HG02938 (cell line): ENCODE measurements around the gene TRIM66.

Experiments used
- ATAC-seq: cut with Tn5 transposase; IDR thresholded peaks from one replicate; pipeline ENCODE4 v1.9.1; 2021; ENCODE audit warnings: mild to moderate bottlenecking, moderate library complexity; ENCODE audit not compliant: unreplicated experiment

Gene TRIM66

DNA sequence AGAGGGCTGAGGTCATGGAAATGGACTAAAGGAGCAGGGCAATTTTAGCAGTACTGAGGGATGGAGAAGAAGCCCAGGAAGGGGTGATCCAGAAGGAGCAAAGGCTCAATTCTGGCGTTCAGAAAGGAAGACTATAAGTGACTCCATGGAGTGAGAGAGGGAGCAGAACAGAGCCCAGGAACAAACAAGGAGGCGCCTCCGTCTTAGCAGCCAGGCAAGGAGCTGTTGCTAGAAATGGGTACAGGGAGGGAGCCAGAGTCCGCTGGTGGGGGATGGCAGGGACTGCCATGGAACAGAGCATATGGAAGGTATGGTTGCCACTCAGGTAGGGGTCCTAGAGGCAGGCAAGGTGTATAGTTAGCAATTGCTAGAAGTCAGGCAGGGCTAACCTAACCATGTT, 68.0 kb downstream of the TRIM66 start:
- no peak for ATAC-seq

DNA sequence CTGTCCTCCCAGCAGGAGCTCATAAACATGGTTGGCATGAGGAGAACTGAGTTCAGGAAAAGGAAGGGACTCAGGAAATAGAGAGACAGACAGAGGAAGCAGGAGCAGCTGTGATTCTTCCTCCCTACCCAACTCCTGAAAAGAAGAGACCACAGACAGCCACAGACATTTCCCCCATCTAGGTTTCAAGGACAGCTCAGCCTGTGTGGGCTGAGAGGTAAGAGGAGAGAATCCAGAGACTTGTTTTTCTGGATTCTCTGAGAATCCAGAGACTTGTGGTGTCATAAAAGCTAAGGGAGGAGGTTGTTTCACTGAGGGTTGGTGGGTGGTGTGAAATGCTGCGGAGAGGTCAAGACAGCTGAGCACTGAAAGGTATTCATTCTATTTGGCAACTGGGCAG, 69.4 kb downstream of the TRIM66 start:
- no peak for ATAC-seq

DNA sequence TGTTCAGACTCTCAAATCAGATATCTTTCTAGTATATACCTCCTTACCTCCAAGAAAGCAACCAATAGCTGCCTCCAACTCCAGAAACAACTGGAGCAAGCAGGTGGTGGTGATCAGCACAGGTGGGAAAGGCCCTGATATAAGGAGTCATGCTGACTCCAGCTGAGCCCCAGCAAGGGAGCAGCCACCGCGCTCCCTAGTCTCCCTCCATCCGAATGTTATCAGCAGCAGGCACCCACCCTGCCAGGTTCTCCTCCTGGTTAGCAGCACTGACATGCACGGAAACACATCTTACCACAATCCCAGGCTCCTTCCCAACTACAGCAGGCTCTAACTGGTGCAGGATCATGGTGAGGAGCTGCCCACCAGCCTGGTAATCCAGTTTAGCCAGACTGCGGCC, 69.9 kb downstream of the TRIM66 start:
- no peak for ATAC-seq

DNA sequence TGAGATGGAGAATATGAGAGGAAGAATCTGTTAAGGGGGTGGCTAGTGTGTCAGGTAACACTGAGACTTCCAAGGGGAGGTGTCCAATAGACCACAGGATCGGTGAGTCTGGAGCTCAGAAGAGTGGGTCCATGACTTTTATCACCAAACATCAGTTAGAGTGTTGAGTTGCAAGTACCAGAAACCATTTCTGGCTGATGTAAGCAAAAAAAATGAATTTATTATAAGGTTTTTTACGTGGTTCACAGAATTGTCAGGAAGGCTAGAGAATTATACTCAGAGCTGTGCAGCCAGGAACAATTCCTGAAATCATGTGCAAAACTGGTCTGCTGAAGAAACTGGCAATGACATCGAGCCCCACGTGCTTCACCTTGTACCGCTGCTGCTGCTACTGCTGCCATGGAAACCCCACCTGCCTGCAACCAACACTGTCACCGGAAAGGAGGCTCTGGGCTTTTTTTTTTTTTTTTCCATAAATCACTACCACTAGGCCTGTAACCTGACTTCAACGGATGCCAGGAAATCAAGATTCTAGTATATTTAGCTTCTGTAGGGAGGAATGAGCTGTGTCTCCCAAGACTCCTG, 71.8 kb downstream of the TRIM66 start:
- no peak for ATAC-seq

DNA sequence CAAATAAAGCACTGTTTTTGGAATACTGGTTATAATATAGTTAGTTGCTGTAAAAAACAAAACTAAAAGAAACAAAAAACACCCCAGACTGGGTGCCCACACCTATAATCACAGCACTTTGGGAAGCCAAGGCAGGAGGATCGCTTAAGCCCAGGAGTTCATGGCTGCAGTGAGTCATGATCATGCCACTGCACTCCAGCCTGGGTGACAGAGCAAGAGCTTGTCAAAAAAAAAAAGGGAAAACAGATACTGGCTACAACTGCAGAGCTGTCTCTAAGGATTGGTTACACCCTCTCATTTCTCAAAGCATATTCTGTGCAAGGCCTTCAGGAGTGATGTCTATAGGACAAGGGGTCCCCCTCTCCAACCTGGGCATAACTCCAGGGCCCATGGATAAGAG, 73.8 kb downstream of the TRIM66 start:
- no peak for ATAC-seq

DNA sequence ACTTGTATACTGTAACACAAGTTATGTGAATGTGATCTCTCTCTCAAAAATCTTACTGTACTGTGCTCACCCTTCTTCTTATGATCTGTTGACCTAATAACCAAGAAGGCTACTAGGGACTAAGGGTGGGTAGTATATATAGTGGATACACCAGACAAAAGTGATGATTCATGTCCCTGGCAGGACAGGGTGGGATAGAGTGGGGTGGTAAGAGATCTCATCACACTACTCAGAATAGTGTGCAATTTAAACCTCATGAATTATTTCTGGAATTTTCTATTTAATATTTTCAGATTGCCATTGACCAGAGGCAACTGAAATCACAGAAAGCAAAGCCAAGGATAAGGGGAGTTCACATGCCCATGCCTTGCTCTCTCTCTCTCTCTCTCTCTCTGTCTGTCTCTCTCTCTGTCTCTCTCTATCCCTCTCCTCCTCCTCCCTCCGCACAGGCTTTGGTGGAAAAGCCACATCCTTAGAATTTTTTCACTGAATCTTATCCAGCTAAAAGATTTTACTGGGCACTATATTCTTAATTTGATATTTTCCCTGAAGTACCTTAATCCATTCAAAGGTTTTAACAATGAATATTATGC, 76.4 kb downstream of the TRIM66 start:
- no peak for ATAC-seq

DNA sequence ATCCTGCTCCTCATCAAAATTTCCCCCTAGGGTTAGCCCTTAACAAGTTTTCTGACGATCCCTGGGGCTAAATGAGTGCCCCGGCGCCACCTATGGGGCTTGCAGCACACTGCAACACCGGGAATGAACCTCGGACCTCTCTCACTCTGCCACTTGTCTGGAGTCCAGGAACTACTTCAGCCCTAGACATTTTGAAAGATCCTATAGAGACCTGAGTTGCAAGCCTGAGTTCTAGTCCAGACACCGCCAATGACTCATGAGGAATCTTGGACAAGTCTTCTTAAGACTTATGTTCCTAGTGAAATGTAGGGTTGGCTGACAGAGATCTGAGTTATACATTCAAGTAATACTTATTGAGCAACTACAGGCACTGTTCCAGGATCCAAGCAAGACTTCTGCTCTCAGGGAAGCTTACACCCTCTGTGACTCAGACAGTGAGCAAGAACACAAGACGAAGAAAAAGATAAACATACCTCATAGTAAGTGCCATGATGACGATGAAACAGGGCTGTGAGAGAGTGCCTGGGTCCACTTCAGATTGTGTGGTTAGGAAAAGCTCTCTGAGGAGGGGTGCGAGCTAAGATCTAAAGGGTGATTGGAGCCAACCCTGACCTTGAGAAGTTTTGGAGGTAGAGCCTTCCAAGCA, 78.3 kb downstream of the TRIM66 start:
- peak; percentile 76 for ATAC-seq

DNA sequence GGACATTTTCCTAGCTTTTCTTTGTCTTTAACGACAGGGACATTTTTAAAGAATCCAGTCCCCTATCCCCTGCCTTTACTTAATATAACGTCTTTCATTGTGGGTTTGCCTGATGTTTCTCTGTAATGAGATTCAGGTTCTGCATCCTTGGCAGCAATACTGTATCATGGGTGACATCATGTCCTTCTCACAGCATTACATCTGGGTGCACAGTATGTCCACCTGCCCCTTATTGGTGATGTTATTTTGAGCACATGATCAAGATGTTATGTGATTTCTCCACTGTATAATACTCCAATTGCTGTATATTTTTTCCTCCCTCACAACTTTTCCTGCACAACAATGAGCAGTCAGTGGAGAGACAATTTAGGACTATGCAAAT, 78.8 kb downstream of the TRIM66 start:
- ATAC-seq: peak; percentile 16

DNA sequence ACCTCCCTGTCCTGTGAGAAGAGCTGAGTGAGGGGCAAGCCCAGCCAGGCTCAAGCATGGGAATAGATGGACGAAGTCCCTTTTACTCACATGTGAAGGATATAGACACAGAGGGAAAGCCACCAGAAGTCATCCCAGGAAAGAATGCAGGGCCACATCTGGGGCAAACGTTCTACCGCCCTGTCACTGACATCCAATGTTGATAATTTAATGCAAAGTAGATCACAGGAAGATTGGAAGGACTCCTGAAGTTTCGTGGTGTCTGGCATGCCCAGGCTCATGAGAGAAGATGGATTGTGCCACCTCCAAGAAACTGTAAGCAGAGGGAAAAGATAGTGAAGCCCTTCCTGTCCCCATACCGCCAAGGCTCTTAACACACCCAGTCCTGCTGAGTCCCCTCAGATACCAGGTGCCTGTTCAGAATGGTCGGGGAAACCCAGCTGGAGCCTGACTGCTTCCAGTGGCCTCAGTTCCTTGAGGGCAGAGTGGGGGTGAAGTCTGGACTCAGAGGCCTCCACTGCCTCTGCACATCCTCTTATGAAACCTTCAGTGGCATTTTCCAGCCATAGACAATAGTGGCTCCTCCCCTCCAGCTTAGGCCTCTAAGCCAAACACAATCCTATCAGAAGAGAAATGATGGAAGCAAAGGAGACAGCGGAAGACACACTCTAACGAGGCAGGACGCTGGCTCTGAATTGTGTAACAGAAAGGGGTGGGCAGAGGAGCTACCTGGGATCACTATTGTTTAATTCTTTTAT, 80.9 kb downstream of the TRIM66 start:
- no peak for ATAC-seq

DNA sequence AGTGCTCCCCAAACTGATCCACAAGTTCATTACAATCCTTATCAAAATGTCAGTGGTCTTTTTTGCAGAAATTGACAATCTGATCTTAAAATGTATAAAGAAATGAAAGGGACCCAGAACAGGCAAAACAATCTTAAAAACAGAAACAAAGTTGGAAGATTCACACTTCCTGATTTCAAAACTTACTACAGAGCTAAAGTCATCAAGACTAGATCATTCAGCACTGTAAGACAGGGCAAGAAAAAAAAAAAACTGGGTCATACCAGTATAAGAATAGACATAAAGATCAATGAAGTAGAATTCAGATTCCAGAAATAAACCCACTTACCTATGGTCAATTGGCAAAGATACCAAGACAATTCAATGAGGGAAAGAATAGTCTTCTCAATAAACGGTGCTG, 84.0 kb downstream of the TRIM66 start:
- ATAC-seq: no peak

DNA sequence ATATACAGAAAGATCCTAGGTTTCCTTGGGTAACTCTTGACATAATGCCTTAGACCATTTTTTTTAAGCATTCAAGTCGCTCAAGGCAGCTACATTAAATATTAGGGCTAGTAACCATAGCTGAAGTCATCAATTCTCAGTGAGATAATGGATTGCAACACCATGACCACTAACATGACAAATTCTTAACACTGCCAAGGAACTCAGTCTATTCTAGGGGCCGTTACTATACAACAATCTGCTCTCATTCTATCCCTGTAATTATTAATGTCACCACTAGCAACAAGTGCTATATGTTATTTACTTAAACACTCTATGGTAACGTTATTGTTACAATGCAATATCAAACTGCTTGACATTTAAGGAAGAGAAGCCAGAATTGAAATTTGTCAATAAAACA, 85.3 kb downstream of the TRIM66 start:
- ATAC-seq: no peak

DNA sequence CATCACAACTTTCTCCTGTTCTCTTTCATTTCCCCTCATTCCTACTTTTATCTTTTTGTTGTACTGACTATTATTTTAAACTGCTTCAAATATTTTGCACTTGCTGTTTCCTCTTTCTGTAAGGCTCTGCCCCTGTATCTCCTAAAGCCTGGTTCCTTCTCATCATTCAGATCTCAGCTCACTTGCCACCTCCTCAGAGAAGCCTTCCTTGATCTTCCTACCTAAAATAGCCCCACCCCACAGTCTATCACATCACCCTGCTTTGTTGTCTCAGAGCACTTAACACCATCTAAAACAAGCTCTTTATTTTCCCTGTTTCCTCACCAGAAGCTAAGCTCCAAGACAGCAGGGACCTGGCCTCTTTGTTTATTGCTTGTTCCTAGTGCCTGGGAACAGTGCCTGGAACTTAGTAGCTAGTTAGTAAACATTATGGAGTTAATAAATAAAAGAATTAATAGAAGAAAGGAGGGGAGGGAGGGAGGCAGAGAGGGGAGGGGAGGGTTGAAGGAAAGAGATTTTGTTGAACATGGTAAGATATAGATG, 85.9 kb downstream of the TRIM66 start:
- no peak for ATAC-seq

DNA sequence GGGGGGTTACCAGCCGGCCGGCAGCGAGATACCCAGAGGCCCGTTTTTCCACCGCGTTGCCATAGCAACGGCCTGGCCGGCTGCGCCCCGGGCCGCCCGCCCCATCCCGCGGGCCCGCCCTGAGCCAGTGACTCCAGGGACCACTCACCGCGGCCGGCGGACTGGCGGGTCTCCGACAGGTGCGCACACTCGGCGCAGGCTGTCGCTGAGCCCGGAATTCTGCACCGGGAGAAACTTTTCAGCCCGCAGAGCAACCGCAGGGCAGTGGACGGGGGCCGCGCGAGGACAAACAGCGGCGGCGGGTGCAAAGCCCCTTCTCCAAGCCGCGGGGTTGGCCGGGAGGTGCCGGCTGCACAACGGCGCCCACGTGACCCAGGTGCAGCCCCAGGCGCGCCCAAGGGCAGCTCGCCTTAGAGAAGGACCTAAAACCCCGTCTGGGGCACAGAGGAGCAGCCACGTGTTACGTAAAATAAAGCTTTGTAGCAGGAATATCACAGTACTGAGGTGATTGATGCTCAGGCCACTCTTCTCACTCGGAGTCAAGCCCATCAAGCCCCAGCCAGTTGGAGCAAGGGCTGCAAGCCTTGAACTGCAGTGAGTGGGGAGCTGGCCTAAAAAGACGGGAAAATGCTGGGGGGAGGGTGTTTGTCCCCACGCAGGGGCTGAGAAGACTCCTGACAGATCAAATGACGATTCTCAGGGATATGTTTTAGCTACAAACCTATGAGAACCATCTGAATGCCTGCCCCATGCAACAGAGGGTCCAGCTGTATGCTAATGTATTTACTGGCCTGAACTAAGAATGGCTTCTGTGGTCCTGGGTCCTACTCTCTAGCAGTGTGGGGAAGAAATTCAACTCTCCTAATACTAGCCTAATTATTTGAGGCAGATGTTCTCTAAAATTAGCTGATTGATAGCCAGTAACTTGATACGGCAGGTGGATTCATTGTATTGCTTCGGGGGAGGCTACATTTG, 88.2 kb downstream of the TRIM66 start, which contains the start of gene STK33:
Gene STK33 (minus strand): TSS at position 294 of the 975 bp plus-strand sequence. CDS start 119,323 bp downstream, outside the sequence.
- peak; percentile 81 for ATAC-seq

DNA sequence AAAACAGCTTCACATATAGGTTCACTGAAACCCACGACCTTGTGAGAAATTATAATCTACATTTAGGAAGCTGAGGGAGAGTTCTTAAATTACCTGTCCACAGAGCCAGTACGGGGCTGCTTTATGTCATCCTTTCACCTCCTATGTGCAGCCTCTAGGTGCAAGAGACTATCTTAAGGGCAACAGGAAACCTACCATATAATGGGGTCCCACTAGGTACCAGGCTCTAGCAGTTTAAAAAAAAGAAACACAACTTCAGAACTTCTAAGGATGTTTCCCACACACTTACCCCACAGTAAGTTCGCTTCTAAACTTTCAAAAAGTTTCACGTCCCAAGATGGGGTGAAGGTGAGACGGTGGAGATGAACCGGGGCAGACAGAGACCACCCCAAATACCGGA, 89.0 kb downstream of the TRIM66 start:
- peak; percentile 38 for ATAC-seq

DNA sequence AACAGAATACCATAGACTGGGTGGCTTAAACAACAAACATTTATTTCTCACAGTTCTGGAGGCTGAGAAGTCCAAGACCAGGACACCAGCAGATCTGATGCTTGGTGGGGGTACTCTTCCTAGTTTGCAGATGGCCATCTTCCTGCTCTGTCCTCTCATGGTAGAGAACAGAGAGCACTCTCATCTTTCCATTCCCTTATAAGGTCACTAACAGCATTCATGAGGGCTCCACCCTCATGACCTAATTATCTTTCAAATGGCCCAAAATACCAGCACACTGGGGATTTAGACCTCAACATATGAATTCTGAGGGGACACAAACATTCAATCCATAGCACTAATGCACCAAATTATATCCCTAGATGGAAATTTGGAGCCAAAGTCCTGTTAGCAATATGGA, 94.5 kb downstream of the TRIM66 start:
- ATAC-seq: no peak

DNA sequence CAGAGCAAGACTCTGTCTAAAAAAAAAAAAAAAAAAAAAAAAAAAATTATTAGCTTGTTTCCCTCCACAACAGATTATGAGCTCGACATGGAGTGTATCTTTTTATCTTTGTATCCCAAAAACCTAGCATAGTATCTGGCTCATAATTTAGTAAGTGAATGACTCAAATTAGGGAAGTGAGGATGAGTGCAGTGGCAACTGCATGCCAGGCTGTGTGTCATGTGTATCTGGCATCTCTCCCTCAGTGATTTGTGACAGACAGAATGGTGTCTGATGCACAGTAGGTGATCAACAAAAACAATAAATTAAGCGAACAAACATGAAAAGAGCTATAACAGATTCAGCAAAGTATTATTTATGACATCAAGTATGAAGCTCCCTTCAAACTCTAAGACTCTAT, 95.7 kb downstream of the TRIM66 start:
- no peak for ATAC-seq

DNA sequence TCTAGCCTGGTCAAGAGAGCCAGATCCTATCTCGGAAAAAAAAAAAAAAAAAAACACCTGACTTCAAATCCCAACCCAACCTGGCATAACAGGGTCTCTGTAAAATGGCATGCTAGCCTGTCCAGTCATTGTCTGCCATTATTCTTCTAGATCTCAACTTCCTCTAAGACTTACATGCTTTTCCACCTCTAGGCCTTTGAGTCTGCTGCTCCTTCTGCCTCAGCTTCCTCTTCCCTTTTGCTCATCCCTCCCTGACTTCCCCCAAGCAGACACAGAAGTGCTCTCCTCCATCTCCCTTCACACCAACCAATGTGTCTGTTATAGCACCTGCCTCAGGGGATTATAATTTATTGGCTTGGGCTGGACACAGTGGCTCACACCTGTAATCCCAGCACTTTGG, 96.3 kb downstream of the TRIM66 start:
- ATAC-seq: no peak

DNA sequence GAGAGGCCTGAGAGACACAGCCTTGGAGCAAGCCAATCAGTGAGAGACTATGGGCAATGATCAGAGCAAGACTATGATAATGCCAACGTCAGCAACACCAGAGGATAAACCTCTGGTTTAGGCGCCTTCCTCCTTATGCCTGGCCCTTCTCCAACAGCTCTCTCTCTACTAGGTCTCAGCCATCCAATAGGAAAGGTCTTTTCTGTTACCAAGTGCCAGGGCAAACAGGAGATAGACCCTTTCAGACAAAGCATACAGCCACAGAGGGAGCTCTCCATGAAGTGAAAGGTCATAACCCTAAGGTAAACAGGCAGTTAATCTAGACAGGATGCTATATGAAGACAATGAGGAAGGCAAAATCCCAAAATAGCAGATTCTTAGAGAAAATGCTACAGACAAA, 98.0 kb downstream of the TRIM66 start:
- no peak for ATAC-seq

DNA sequence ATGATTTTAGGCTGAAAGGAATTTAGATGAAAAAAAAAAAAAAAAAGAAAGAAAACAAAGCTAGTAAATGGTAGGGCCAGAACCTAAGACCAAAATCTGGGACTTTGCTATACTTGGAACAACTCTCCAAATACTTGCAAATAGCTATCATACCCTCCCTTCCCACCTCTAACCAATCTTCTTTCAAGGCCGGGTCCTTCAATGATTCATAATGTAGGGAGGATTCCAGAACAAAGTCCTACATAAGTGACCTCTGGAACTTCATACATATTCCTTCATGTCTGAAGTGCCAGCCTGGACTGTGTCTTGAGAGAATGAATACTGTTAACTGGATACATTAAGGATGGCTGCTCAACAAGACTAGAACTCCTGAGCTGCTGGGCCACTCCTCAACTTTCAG, 98.4 kb downstream of the TRIM66 start:
- no peak for ATAC-seq

DNA sequence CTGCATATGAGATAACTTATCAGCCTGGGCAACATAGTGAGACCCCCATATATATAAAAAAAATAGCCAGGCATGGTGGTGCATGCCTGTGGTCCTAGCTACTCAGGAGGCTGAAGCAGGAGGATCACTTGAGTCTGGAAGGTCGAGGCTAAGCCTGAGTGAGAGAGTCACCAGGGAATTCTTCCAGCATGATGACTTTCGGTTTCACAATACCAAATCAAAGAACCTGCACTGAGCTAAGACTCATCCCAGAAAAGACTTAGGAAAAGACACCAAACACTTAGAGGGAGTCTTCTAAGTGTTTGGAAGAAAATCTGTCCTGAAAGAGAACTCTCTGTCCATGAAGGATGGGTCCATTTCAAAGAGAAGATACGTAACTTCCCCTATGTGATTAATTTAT, 101.2 kb downstream of the TRIM66 start:
- no peak for ATAC-seq
